Neuronal stem cell (in vitro differentiated cells): ENCODE results near the gene MGRN1.

ENCODE experiments used
- DNase-seq: peaks from one replicate; pipeline ENCODE4 v3.0.0-alpha.2; 2013; ENCODE audit warnings: low spot score
- H2AFZ ChIP-seq: one replicate; pipeline ENCODE4 v1.6.1; 2013; ENCODE audit warnings: mild to moderate bottlenecking, low read length, inconsistent platforms
- H2AK5ac ChIP-seq: 2 replicates; pipeline ENCODE4 v1.6.1; 2013; ENCODE audit warnings: low read depth, mild to moderate bottlenecking, inconsistent platforms, low read length, moderate library complexity, mixed read lengths
- H2BK120ac ChIP-seq: 2 replicates; pipeline ENCODE4 v1.6.1; 2013; ENCODE audit warnings: low read depth, mild to moderate bottlenecking, inconsistent platforms, low read length, moderate library complexity, mixed read lengths
- H2BK12ac ChIP-seq: one replicate; pipeline ENCODE4 v1.6.1; 2013; ENCODE audit warnings: low read length, inconsistent platforms
- H2BK15ac ChIP-seq: 2 replicates; pipeline ENCODE4 v1.6.1; 2013; ENCODE audit warnings: mild to moderate bottlenecking, low read length, inconsistent platforms, mixed read lengths
- H2BK5ac ChIP-seq: one replicate; pipeline ENCODE4 v1.6.1; 2013; ENCODE audit warnings: inconsistent platforms, mild to moderate bottlenecking, low read length, moderate library complexity
- H3K14ac ChIP-seq: one replicate; pipeline ENCODE4 v1.6.1; 2013; ENCODE audit warnings: low read length, inconsistent platforms
- H3K18ac ChIP-seq: 2 replicates; pipeline ENCODE4 v1.6.1; 2013; ENCODE audit warnings: low read length, inconsistent platforms
- H3K23ac ChIP-seq: 2 replicates; pipeline ENCODE4 v1.6.1; 2013; ENCODE audit warnings: low read depth, mild to moderate bottlenecking, mixed read lengths, low read length, inconsistent platforms; ENCODE audit not compliant: poor library complexity
- H3K27ac ChIP-seq: replicated peaks from 3 replicates; pipeline ENCODE4 v1.5.1; 2013; ENCODE audit warnings: low read length, inconsistent platforms
- H3K27me3 ChIP-seq, 3 experiments: 2 replicates each; pipeline ENCODE4 v1.6.1; 2013; ENCODE audit warnings: low read length in 3 of 3, mild to moderate bottlenecking in 2 of 3, inconsistent platforms in 1 of 3, low read depth in 1 of 3, mixed read lengths in 1 of 3, moderate library complexity in 1 of 3; ENCODE audit not compliant: control insufficient read depth in 3 of 3, insufficient read depth in 3 of 3
- H3K36me3 ChIP-seq, 2 donors: replicated peaks in 1 of 2; 2 replicates each; pipeline ENCODE4 v1.6.1; 2013; ENCODE audit warnings: low read length in 2 of 2; ENCODE audit not compliant: control insufficient read depth in 2 of 2, insufficient read depth in 2 of 2
- H3K4ac ChIP-seq: 2 replicates; pipeline ENCODE4 v1.6.1; 2013; ENCODE audit warnings: inconsistent platforms, mild to moderate bottlenecking, low read length, moderate library complexity
- H3K4me1 ChIP-seq, 2 donors: 1 replicate in 1 of 2; 2 replicates in 1 of 2; pipeline ENCODE4 v1.6.1; 2013; ENCODE audit warnings: low read length in 2 of 2, low read depth in 1 of 2; ENCODE audit not compliant: control insufficient read depth in 2 of 2, insufficient read depth in 1 of 2
- H3K4me2 ChIP-seq: one replicate; pipeline ENCODE4 v1.6.1; 2013; ENCODE audit warnings: mild to moderate bottlenecking, low read length, inconsistent platforms; ENCODE audit not compliant: insufficient read depth, poor library complexity, severe bottlenecking
- H3K4me3 ChIP-seq, 2 donors: 2 replicates each; pipeline ENCODE4 v1.5.1; 2013; ENCODE audit warnings: low read length in 2 of 2, mild to moderate bottlenecking in 2 of 2, inconsistent platforms in 1 of 2, moderate library complexity in 1 of 2
- H3K79me1 ChIP-seq: one replicate; pipeline ENCODE4 v1.6.1; 2013; ENCODE audit warnings: low read depth, mild to moderate bottlenecking, inconsistent platforms, low read length, moderate library complexity
- H3K9ac ChIP-seq: one replicate; pipeline ENCODE4 v1.6.1; 2013; ENCODE audit warnings: mild to moderate bottlenecking, low read depth, low read length, inconsistent platforms; ENCODE audit not compliant: poor library complexity
- H3K9me3 ChIP-seq, 2 donors: replicated peaks in 1 of 2; 2 replicates each; pipeline versions ENCODE3 to v1.6.1; 2013; ENCODE audit warnings: low read length in 2 of 2, mild to moderate bottlenecking in 2 of 2, inconsistent platforms in 1 of 2, low read depth in 1 of 2, mixed read lengths in 1 of 2, moderate library complexity in 1 of 2; ENCODE audit not compliant: control insufficient read depth in 2 of 2, insufficient read depth in 1 of 2
- H4K8ac ChIP-seq: one replicate; pipeline ENCODE4 v1.6.1; 2013; ENCODE audit warnings: low read depth, mild to moderate bottlenecking, inconsistent platforms, low read length, moderate library complexity
- H4K91ac ChIP-seq: one replicate; pipeline ENCODE4 v1.6.1; 2013; ENCODE audit warnings: low read length, low read depth, mild to moderate bottlenecking, inconsistent platforms; ENCODE audit not compliant: poor library complexity
- WGBS, 2 donors: extraction: QIAGEN DNeasy Blood & Tissue Kit; methylation state at CpG; one replicate each; pipeline ENCODE4 v1.1.7; 2013; ENCODE audit warnings: missing lambda C conversion rate in 2 of 2, mixed read lengths in 1 of 2; ENCODE audit not compliant: insufficient read length in 2 of 2, insufficient replicate concordance in 1 of 2; ENCODE audit errors: extremely low coverage in 2 of 2; 5-methylcytosine and 5-hydroxymethylcytosine counted together

MGRN1 gene

GRCh38 chr16:4656695-4657686, 32.4 kb downstream of the MGRN1 start:
- H3K4me3 ChIP-seq = no peak overlapping the region
- H2BK12ac ChIP-seq = no peak overlapping the region
- no peak overlapping the region for H3K14ac ChIP-seq
- no peak overlapping the region for H3K4ac ChIP-seq
- H2BK120ac ChIP-seq = no peak overlapping the region
- H4K91ac ChIP-seq = no peak overlapping the region
- no peak overlapping the region for H3K9ac ChIP-seq
- no peak overlapping the region for H3K18ac ChIP-seq
- no CpG with 5 or more reads among the region's 25 CpGs for WGBS, 2 donors
- H2BK5ac ChIP-seq = no peak overlapping the region
- no peaks in the 10 kb centered on the region for H3K27me3 ChIP-seq
- peaks cover 19% of the 10 kb centered on the region for H3K79me1 ChIP-seq
- DNase-seq = no peak
- peaks cover 26 to 76% of the 10 kb centered on the region in 2 donors for H3K36me3 ChIP-seq
- H3K4me1 ChIP-seq = peaks cover 2 to 18% of the 10 kb centered on the region in 2 donors
- H4K8ac ChIP-seq = peak overlapping the region; percentile 48
- H3K4me2 ChIP-seq = no peak overlapping the region
- no peaks in the 10 kb centered on the region for H3K9me3 ChIP-seq
- H3K23ac ChIP-seq = no peak overlapping the region
- no peak overlapping the region for H2AFZ ChIP-seq
- no peak overlapping the region for H2BK15ac ChIP-seq
- H2AK5ac ChIP-seq = peak overlapping the region; percentile 52
- H3K27ac ChIP-seq = no peak overlapping the region

GRCh38 chr16:4659363-4660353, 35.0 kb downstream of the MGRN1 start:
- Histone ChIP-seq H2AK5ac (no peak overlapping the region), H2BK5ac (peak overlapping the region; percentile 82), H3K4me3 (no peak overlapping the region), H3K36me3 (peaks cover 20 to 74% of the 10 kb centered on the region in 2 donors), H3K4me1 (peaks cover 2 to 18% of the 10 kb centered on the region in 2 donors), H3K79me1 (peaks cover 16% of the 10 kb centered on the region), H3K27ac (no peak overlapping the region), H2BK15ac (no peak overlapping the region), H2BK12ac (no peak overlapping the region), H2BK120ac (no peak overlapping the region), H4K91ac (no peak overlapping the region), H3K23ac (no peak overlapping the region), H3K9me3 (no peaks in the 10 kb centered on the region), H3K27me3 (no peaks in the 10 kb centered on the region), H3K4me2 (no peak overlapping the region), H3K18ac (peak overlapping the region; percentile 38), H4K8ac (no peak overlapping the region), H3K14ac (no peak overlapping the region), H2AFZ (no peak overlapping the region), H3K4ac (no peak overlapping the region), H3K9ac (peak overlapping the region; percentile 77)
- WGBS, 2 donors = no CpG with 5 or more reads among the region's 29 CpGs
- DNase-seq = no peak

GRCh38 chr16:4660454-4661007, 35.9 kb downstream of the MGRN1 start:
- H3K14ac ChIP-seq = peak overlapping the region; percentile 38
- no peak overlapping the region for H2AK5ac ChIP-seq
- no peak overlapping the region for H3K4me2 ChIP-seq
- H3K27ac ChIP-seq = no peak overlapping the region
- no peak for DNase-seq
- H2BK120ac ChIP-seq = no peak overlapping the region
- H3K4ac ChIP-seq = no peak overlapping the region
- peaks cover 14% of the 10 kb centered on the region for H3K79me1 ChIP-seq
- H3K27me3 ChIP-seq = no peaks in the 10 kb centered on the region
- H3K9me3 ChIP-seq = no peaks in the 10 kb centered on the region
- H2BK12ac ChIP-seq = no peak overlapping the region
- WGBS, 2 donors = no CpG with 5 or more reads among the region's 18 CpGs
- H2BK5ac ChIP-seq = peak overlapping the region; percentile 82
- H4K8ac ChIP-seq = no peak overlapping the region
- no peak overlapping the region for H3K9ac ChIP-seq
- H2BK15ac ChIP-seq = no peak overlapping the region
- no peak overlapping the region for H4K91ac ChIP-seq
- no peak overlapping the region for H3K18ac ChIP-seq
- H3K4me3 ChIP-seq = no peak overlapping the region
- H3K4me1 ChIP-seq = peaks cover 2 to 18% of the 10 kb centered on the region in 2 donors
- no peak overlapping the region for H3K23ac ChIP-seq
- peaks cover 19 to 74% of the 10 kb centered on the region in 2 donors for H3K36me3 ChIP-seq
- H2AFZ ChIP-seq = no peak overlapping the region
